Spleen (tissue), 11 donors: ENCODE measurements around the gene ZNF320. TPM values are rescaled to one million over a fixed set of nuclear protein-coding genes. Genes with fewer than 3 reads are reported as not detected.
"Not testable (repeated sequence)": the region's sequence is repeated elsewhere in the genome, so short reads cannot be mapped to it uniquely, and the experiment has no call there.

Source experiments
- DNase-seq: peaks from one replicate; pipeline ENCODE4 v3.0.0-alpha.2; 2020
- H3K27ac ChIP-seq, 8 donors: fragments of 200-600 bp; sonication (generic) in 7 of 8; 1 replicate in 4 of 8; 2 replicates in 4 of 8; pipeline versions ENCODE4 v1.5.0 to v1.8.0; 2016 to 2021; ENCODE audit warnings: inconsistent platforms in 4 of 8, mild to moderate bottlenecking in 4 of 8, moderate library complexity in 1 of 8
- H3K27me3 ChIP-seq, 7 donors: fragments of 200-600 bp; sonication (generic) in 6 of 7; replicated peaks in 1 of 7; 1 replicate in 4 of 7; 2 replicates in 3 of 7; pipeline versions ENCODE4 v1.5.0 to v1.8.0; 2016 to 2021; ENCODE audit warnings: inconsistent platforms in 3 of 7, mild to moderate bottlenecking in 1 of 7
- H3K36me3 ChIP-seq, 6 donors: fragments of 200-600 bp; sonication (generic) in 5 of 6; 1 replicate in 4 of 6; 2 replicates in 2 of 6; pipeline versions ENCODE4 v1.5.0 to v1.8.0; 2016 to 2021; ENCODE audit warnings: inconsistent platforms in 2 of 6
- H3K4me1 ChIP-seq, 6 donors: fragments of 200-600 bp; sonication (generic) in 5 of 6; 1 replicate in 3 of 6; 2 replicates in 3 of 6; pipeline versions ENCODE4 v1.5.0 to v1.8.0; 2016 to 2021; ENCODE audit warnings: inconsistent platforms in 3 of 6
- H3K4me3 ChIP-seq, 8 donors: fragments of 200-600 bp; sonication (generic) in 7 of 8; 1 replicate in 4 of 8; 2 replicates in 4 of 8; pipeline versions ENCODE4 v1.5.0 to v1.8.0; 2016 to 2021; ENCODE audit warnings: inconsistent platforms in 4 of 8, mild to moderate bottlenecking in 4 of 8, moderate library complexity in 2 of 8
- H3K9me3 ChIP-seq, 8 donors: fragments of 200-600 bp; sonication (generic) in 7 of 8; 1 replicate in 4 of 8; 2 replicates in 4 of 8; pipeline versions ENCODE4 v1.5.0 to v1.8.0; 2016 to 2021; ENCODE audit warnings: inconsistent platforms in 4 of 8
- POLR2A ChIP-seq, 3 donors: fragments of 450-650 bp; IDR thresholded peaks; one replicate each; pipeline ENCODE4 v1.5.1; 2017; ENCODE audit warnings: antibody characterized with exemption in 3 of 3, mild to moderate bottlenecking in 1 of 3
- POLR2AphosphoS5 ChIP-seq, 3 donors: sonication (generic); formaldehyde crosslinking; IDR thresholded peaks; one replicate each; pipeline ENCODE4 v1.5.1; 2017; ENCODE audit warnings: antibody characterized with exemption in 3 of 3
- WGBS, 5 donors: extraction: QIAGEN DNeasy Blood & Tissue Kit in 3 of 5; methylation state at CpG; one replicate each; pipeline versions ENCODE4 v1.1.5 to v1.1.7; 2013 to 2018; 5-methylcytosine and 5-hydroxymethylcytosine counted together
- intact Hi-C: fragments of 100-400 bp; cut with DNase I; formaldehyde crosslinking; loops from one replicate; pipeline ENCODE4 v1.15.0; 2023; ENCODE audit warnings: low total_unique reads
- polyA plus RNA-seq, 3 donors: library from polyadenylated mRNA; stranded (reverse); fragments of 200-250 nt; gene quantifications; one replicate each; pipeline ENCODE4 v1.2.1, GENCODE V29; 2013
- small RNA-seq, 4 donors: library from RNA; depleted of rRNA; stranded (forward); fragments of <200 nt; gene quantifications; one replicate each; pipeline ENCODE3, GENCODE V24; 2016
- total RNA-seq, 7 donors: library from RNA; depleted of rRNA in 3 of 7; stranded (reverse); fragments of >200 nt in 3 of 7; fragmentation: NEBNext Ultra II Directional in 4 of 7; extraction: Animal tissue kit (Norgen Biotek cat#: 25700) in 4 of 7; gene quantifications; one replicate each; pipeline versions ENCODE4 v1.1.0 to v1.2.1, GENCODE V29; 2016 to 2021
- TF ChIP-seq, protein P1 (sequence below), 11 experiments: fragments of 200-600 bp in 7 of 11; fragments of 450-650 bp in 4 of 11; sonication (generic) in 4 of 11; IDR thresholded peaks in 8 of 11; conservative IDR thresholded peaks in 3 of 11; 1 replicate in 7 of 11; 2 replicates in 4 of 11; pipeline versions ENCODE4 v1.4.0 to v1.8.0; 2016 to 2021; ENCODE audit warnings: antibody characterized with exemption in 11 of 11, inconsistent platforms in 4 of 11, mild to moderate bottlenecking in 1 of 11
- donor health status: healthy with polysubstance abuse.
- donor health status: DM: no; HTN: no; CAD: no; lungs with moderate emphysema.
- donor health status: DM: no; HTN: no; CAD: no.
- donor health status: Bipolar disorder and iron deficiency.
- donor health status: healthy.
- donor health status: DM: no; HTN: no; CAD: no.
- donor health status: DM: yes; HTN: yes; CAD: no.

ZNF320 gene
- total and polyA plus RNA-seq, 10 donors, result 3.1 to 23.9 (median 14.3) TPM

DNA sequence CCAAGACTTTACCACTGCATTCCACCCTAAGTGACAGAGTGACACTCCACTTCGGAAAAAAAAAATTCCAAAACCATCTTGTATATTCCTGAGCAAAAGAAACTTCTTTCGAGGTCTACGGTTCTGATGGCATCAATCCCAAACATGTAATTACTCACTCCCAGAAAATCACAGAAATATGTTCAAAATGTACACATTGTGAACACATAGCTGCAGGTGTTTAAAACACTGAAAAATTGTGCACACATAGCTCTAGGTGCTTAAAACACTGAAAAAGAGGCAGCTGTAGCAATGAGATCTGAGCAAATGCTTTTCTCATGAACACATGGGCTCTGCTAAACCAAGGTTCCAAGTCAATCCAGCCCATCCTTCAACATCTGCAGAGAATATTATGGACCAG lies 26.0 kb downstream of the ZNF320 start:
- H3K36me3 ChIP-seq, result no peaks in the 10 kb centered on the region
- no peak for TF ChIP-seq POLR2AphosphoS5 (IDR thresholded peaks at IDR 0.05)
- TF ChIP-seq POLR2A (IDR thresholded peaks at IDR 0.05), result no peak
- TF ChIP-seq, protein P1, sequence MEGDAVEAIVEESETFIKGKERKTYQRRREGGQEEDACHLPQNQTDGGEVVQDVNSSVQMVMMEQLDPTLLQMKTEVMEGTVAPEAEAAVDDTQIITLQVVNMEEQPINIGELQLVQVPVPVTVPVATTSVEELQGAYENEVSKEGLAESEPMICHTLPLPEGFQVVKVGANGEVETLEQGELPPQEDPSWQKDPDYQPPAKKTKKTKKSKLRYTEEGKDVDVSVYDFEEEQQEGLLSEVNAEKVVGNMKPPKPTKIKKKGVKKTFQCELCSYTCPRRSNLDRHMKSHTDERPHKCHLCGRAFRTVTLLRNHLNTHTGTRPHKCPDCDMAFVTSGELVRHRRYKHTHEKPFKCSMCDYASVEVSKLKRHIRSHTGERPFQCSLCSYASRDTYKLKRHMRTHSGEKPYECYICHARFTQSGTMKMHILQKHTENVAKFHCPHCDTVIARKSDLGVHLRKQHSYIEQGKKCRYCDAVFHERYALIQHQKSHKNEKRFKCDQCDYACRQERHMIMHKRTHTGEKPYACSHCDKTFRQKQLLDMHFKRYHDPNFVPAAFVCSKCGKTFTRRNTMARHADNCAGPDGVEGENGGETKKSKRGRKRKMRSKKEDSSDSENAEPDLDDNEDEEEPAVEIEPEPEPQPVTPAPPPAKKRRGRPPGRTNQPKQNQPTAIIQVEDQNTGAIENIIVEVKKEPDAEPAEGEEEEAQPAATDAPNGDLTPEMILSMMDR (IDR thresholded peaks at IDR 0.05 in 8 of 11, conservative IDR thresholded peaks at IDR 0.05 in 3 of 11), result no peak
- H3K27me3 ChIP-seq, result no peaks in the 10 kb centered on the region
- intact Hi-C loops, result no loop called here
- H3K4me3 ChIP-seq, result no peak overlapping the region
- H3K27ac ChIP-seq, result no peak overlapping the region
- WGBS, 5 donors, result 94 to 100% (median 97%) methylated on average over 3 of the region's 3 CpGs
- H3K4me1 ChIP-seq, result no peaks in the 10 kb centered on the region
- H3K9me3 ChIP-seq, result peaks cover 0 to 51% (median 15%) of the 10 kb centered on the region in 8 donors
- no peak for DNase-seq

DNA sequence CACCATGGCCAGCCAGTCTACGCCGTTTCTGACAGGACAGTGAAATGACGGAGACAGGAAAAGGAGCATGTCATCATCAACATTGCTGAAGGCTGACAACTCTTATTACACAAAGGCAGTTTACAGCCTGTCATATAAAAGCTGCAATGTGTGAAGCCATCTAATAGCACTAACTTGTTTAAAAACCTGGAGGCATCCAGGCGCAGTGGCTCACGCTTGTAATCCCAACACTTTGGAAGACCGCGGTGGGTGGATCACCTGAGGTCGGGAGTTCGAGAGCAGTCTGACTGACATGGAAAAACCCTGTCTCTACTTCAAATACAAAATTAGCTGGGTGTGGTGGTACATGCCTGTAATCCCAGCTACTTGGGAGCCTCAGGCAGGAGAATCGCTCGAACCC lies 29.4 kb downstream of the ZNF320 start:
- H3K27ac ChIP-seq, H3K4me3 ChIP-seq, DNase-seq, H3K4me1 ChIP-seq, H3K36me3 ChIP-seq, H3K27me3 ChIP-seq, intact Hi-C loops: not testable (repeated sequence)
- peaks cover 0 to 22% (median 0%) of the 10 kb centered on the region in 8 donors for H3K9me3 ChIP-seq
- 92 to 97% (median 95%) methylated on average over 11 of the region's 11 CpGs for WGBS, 5 donors

DNA sequence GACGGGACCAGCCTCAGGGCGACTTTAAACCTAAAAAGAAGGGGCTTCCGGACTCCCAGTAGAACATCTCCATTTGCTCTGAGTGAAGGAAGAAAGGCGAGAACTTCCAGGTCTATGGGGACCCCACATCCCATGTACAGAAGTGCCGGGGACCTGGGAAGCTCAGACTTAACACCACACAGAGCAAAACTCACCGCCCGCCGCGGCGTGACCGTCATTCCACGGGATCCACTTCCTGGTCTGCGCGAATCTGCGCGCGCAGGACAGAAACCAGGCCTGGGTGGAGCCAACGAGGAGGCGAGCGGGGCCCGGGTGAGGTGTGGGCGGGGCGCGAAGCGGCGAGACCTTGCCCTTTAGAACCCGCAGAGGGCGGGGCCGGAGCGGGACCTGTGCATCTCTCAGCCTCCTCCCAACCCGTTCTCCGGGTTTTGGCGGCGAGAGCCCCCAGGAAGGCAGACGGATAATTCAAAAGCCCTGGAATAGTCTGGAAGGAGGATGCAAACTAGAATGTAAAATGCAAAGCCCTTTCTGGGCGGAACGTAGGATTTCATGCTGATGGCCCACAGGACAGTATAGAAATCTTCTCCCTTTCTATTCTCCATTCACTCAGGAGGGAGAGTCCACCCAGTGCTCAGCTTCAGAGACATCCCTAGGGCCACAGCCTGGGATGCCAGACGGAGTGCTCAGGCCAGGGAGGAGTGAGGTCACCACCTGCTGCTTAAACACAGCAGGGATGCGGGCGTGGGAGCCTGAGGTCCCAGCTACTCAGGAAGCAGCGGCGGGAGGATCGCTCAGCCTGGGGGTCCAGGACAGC lies 39.9 kb downstream of the ZNF320 start, which contains the start of gene ZNF468:
ZNF468 (minus strand) TSS at position 242 of the 814 bp plus-strand sequence. CDS start 3,347 bp downstream, outside the sequence.
- H3K27me3 ChIP-seq, intact Hi-C loops: not testable (repeated sequence)
- peaks cover 0 to 17% (median 0%) of the 10 kb centered on the region in 8 donors for H3K9me3 ChIP-seq
- 1 to 10% (median 5%) methylated on average over 26 to 42 of the region's 43 CpGs for WGBS, 5 donors
- H3K36me3 ChIP-seq, result peaks cover 7 to 23% (median 19%) of the 10 kb centered on the region in 6 donors
- peaks cover 0 to 28% (median 8%) of the 10 kb centered on the region in 6 donors for H3K4me1 ChIP-seq
- peak within 1 kb of the TSS; percentile 57 to 81 (median 68) for H3K4me3 ChIP-seq
- DNase-seq, result peak; percentile 93
- TF ChIP-seq, protein P1 (IDR thresholded peaks at IDR 0.05 in 8 of 11, conservative IDR thresholded peaks at IDR 0.05 in 3 of 11), result peak in 8 of 11 experiments; percentile 8 to 44 (median 18)
- peak; percentile 88 to 91 (median 88) for TF ChIP-seq POLR2AphosphoS5 (IDR thresholded peaks at IDR 0.05)
- H3K27ac ChIP-seq, result peak within 1 kb of the TSS in 7 of 8 donors; percentile 27 to 83 (median 76)

DNA sequence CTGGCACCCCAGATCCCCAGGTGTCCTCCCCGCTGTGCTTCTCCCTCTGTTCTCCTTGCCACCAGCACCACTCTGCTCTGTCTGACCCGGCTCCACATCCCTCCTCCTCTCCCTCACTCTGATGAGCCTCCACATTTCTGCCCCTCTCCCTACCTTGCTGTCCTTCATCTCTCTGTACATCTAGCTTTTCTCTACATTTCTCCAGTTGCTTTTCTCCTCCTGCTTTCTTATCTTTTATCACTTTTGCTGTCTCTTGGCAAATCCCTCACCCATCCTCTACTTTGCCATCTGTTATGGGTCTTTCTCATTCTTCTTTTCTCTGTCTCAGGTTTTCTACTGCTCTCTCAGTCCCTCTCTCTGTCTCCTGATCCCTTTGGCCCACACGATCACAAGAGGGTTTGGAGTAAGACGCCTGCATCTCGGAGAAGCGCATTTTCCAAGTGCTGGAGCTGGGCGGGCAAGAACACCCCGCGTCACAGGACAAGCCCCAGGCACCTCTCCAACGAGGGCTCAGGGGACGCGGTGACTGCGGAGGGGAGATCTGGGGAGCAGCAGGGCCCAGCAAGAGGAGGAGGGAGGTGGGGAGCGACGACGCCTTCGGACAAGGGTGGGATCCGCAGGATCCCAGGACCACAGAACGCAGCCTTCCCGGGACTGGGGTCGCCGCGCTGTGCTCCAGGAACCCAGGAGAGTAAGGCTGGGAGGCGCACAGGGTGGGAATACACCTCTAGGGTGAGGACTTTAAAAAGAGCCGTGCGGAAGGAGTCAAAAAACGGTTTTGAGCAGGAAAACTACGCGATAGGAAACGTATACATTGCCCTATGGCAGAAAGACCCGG lies 40.7 kb downstream of the ZNF320 start:
- peaks cover 7 to 31% (median 27%) of the 10 kb centered on the region in 6 donors for H3K36me3 ChIP-seq
- intact Hi-C loops, H3K27me3 ChIP-seq: not testable (repeated sequence)
- peak; percentile 74 for DNase-seq
- H3K27ac ChIP-seq, result peak overlapping the region in 7 of 8 donors; percentile 27 to 83 (median 76)
- H3K9me3 ChIP-seq, result peaks cover 0 to 20% (median 0%) of the 10 kb centered on the region in 8 donors
- WGBS, 5 donors, result 1 to 7% (median 5%) methylated on average over 19 to 31 of the region's 31 CpGs
- peaks cover 0 to 28% (median 8%) of the 10 kb centered on the region in 6 donors for H3K4me1 ChIP-seq
- H3K4me3 ChIP-seq, result peak overlapping the region; percentile 57 to 81 (median 68)

Small RNA genes within 50 kb of the gene (small RNA-seq; reads per million reads assigned to genes)
- gene ZNF320, result 0 to 0.14 (median 0.10) reads per million in 4 donors

Other genes starting within 250 kb of the ZNF320 start
- gene ZNF611, start 162.6 kb downstream of the ZNF320 start, total RNA-seq, result 10 to 100 TPM; 17.4 to 32.5 (median 25.0) TPM
- gene ZNF611, start 162.6 kb downstream of the ZNF320 start, polyA plus RNA-seq, result 1 to 10 TPM; 2.6 to 6.9 (median 2.6) TPM
- gene ZNF600, start 110.8 kb downstream of the ZNF320 start, total RNA-seq, result 10 to 100 TPM; 10.7 to 32.3 (median 22.4) TPM
- 10 to 100 TPM in 2 of 3 donors, 1 to 10 TPM in 1; 7.5 to 20.4 (median 17.0) TPM for gene ZNF600, start 110.8 kb downstream of the ZNF320 start, polyA plus RNA-seq
- gene ZNF28, start 76.0 kb downstream of the ZNF320 start, total RNA-seq, result 10 to 100 TPM; 11.1 to 20.2 (median 15.6) TPM
- 1 to 10 TPM; 1.8 to 4.0 (median 2.9) TPM for gene ZNF28, start 76.0 kb downstream of the ZNF320 start, polyA plus RNA-seq
- gene ZNF468, start 40.0 kb downstream of the ZNF320 start, total RNA-seq, result 10 to 100 TPM; 16.9 to 23.8 (median 18.7) TPM
- 1 to 10 TPM; 5.6 to 8.6 (median 5.9) TPM for gene ZNF468, start 40.0 kb downstream of the ZNF320 start, polyA plus RNA-seq
- gene ZNF888, start 25.8 kb upstream of the ZNF320 start, total RNA-seq, result 1 to 10 TPM; 4.3 to 7.7 (median 5.4) TPM
- 1 to 10 TPM; 2.0 to 2.6 (median 2.2) TPM for gene ZNF888, start 25.8 kb upstream of the ZNF320 start, polyA plus RNA-seq
- gene ZNF816, start 65.2 kb upstream of the ZNF320 start, total RNA-seq, result 10 to 100 TPM in 5 of 7 donors, 1 to 10 TPM in 2; 8.1 to 16.1 (median 12.5) TPM
- gene ZNF816, start 65.2 kb upstream of the ZNF320 start, polyA plus RNA-seq, result 1 to 10 TPM; 4.1 to 7.2 (median 4.7) TPM
- not detected for gene ERVV-1, start 116.3 kb upstream of the ZNF320 start, total RNA-seq
- not detected for gene ERVV-1, start 116.3 kb upstream of the ZNF320 start, polyA plus RNA-seq
- not detected for gene ERVV-2, start 147.1 kb upstream of the ZNF320 start, total RNA-seq
- not detected for gene ERVV-2, start 147.1 kb upstream of the ZNF320 start, polyA plus RNA-seq
- gene ZNF160, start 205.8 kb upstream of the ZNF320 start, total RNA-seq, result 100 to 1,000 TPM in 3 of 7 donors, 10 to 100 TPM in 4; 80.3 to 154 (median 98.6) TPM
- gene ZNF160, start 205.8 kb upstream of the ZNF320 start, polyA plus RNA-seq, result 10 to 100 TPM; 14.4 to 30.1 (median 17.3) TPM
- gene ZNF415, start 235.3 kb upstream of the ZNF320 start, total RNA-seq, result 10 to 100 TPM in 5 of 7 donors, 1 to 10 TPM in 2; 7.3 to 17.0 (median 12.8) TPM
- 1 to 10 TPM; 2.8 to 5.6 (median 4.8) TPM for gene ZNF415, start 235.3 kb upstream of the ZNF320 start, polyA plus RNA-seq